ENCODE data around the gene IRX1. TPM values are rescaled to one million over a fixed set of nuclear protein-coding genes. Genes with fewer than 3 reads are reported as not detected.

Gene IRX1
- total RNA-seq, 1 experiment from 2014 or later, result 4.1 TPM

- Histone ChIP-seq H3K23ac (ENCODE audit: insufficient read length, low read depth, low read length) (no peak overlapping the region), H3K79me2 (ENCODE audit: insufficient read depth, low read length) (no peaks in the 10 kb centered on the region), H4K91ac (ENCODE audit: insufficient read length, low read depth, low read length) (no peak overlapping the region), H4K5ac (ENCODE audit: insufficient read length, low read depth, low read length) (no peak overlapping the region), H2BK5ac (ENCODE audit: insufficient read length, low read length) (no peak overlapping the region), H3K9ac (ENCODE audit: extremely low read depth, insufficient read length, low read length) (no peak overlapping the region), H3K4ac (ENCODE audit: low read depth, low read length) (no peak overlapping the region), H3K4me1 (ENCODE audit: insufficient read depth, low read length) (no peaks in the 10 kb centered on the region), H2BK12ac (ENCODE audit: insufficient read length, low read depth, low read length) (no peak overlapping the region), H2AFZ (ENCODE audit: low read length) (no peak overlapping the region), H3K79me1 (ENCODE audit: insufficient read depth, low read depth, low read length, poor library complexity, severe bottlenecking) (no peaks in the 10 kb centered on the region), H3K18ac (ENCODE audit: insufficient read length, low read depth, low read length) (no peak overlapping the region), H4K8ac (replicated peaks; ENCODE audit: insufficient read length, low read depth, low read length) (no peak overlapping the region), H2BK20ac (ENCODE audit: low read depth, low read length, poor library complexity, severe bottlenecking) (no peak overlapping the region), H3T11ph (ENCODE audit: low read length) (no peak overlapping the region), H4K20me1 (ENCODE audit: control insufficient read depth, insufficient read depth, insufficient read length) (no peaks in the 10 kb centered on the region), H3K56ac (ENCODE audit: insufficient read length, low read depth, low read length) (no peak overlapping the region), H2AK5ac (ENCODE audit: insufficient read length, low read length) (no peak overlapping the region), H2BK15ac (ENCODE audit: low read depth, low read length) (no peak overlapping the region), H3K4me2 (ENCODE audit: insufficient read depth, insufficient read length, low read length) (no peak overlapping the region), H3K23me2 (ENCODE audit: insufficient read length, low read depth, low read length, poor library complexity, severe bottlenecking) (no peaks in the 10 kb centered on the region), H3K9me3 (ENCODE audit: control insufficient read depth, low read depth, low read length) (no peaks in the 10 kb centered on the region), H3K27ac (ENCODE audit: insufficient read length, low read depth, low read length) (no peak overlapping the region), H3K27me3 (ENCODE audit: insufficient read depth, low read length) (no peaks in the 10 kb centered on the region), H2BK120ac (ENCODE audit: low read depth, low read length, poor library complexity, severe bottlenecking) (no peak overlapping the region), H3K14ac (ENCODE audit: insufficient read depth, low read length) (no peak overlapping the region)
- Mint-ChIP-seq H3K4me3 (no peak overlapping the region), H3K9me3 (peaks cover 6% of the 10 kb centered on the region in 2 experiments; a peak in 3 of 5 replicates), H3K36me3 (ENCODE audit: insufficient read depth in 1 of 3, low read depth in 3 of 3) (peaks cover 2 to 9% (median 6%) of the 10 kb centered on the region in 3 experiments; a peak in 5 of 7 replicates), H3K4me1 (no peaks in the 10 kb centered on the region), H3K27ac (no peak overlapping the region), H3K27me3 (ENCODE audit: low read depth) (peaks cover 1% of the 10 kb centered on the region)
- TF ChIP-seq, protein P1, sequence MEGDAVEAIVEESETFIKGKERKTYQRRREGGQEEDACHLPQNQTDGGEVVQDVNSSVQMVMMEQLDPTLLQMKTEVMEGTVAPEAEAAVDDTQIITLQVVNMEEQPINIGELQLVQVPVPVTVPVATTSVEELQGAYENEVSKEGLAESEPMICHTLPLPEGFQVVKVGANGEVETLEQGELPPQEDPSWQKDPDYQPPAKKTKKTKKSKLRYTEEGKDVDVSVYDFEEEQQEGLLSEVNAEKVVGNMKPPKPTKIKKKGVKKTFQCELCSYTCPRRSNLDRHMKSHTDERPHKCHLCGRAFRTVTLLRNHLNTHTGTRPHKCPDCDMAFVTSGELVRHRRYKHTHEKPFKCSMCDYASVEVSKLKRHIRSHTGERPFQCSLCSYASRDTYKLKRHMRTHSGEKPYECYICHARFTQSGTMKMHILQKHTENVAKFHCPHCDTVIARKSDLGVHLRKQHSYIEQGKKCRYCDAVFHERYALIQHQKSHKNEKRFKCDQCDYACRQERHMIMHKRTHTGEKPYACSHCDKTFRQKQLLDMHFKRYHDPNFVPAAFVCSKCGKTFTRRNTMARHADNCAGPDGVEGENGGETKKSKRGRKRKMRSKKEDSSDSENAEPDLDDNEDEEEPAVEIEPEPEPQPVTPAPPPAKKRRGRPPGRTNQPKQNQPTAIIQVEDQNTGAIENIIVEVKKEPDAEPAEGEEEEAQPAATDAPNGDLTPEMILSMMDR (conservative IDR thresholded peaks at IDR 0.05), result no peak
- no CpG with 5 or more reads among the region's 7 CpGs for WGBS (ENCODE audit: extremely low coverage, insufficient read length, low lambda C conversion rate)
- DNase-seq, result no peak
Observed at GRCh38 chr5:3634061-3634460, 38.4 kb downstream of the IRX1 start.

Data from H9 (cell line).